NCI-H345 treated with DMSO at 0.1 percent for 48 hours (cell line): ENCODE data around the gene TTYH3.

Source experiments
- DNase-seq: peaks from one replicate; lab custom pipeline; 2025; ENCODE audit not compliant: unreplicated experiment; lab: John Stamatoyannopoulos, UW

Gene TTYH3

GRCh38 chr7:2701832-2702593, 70.2 kb downstream of the TTYH3 start:
- no peak for DNase-seq

DNA sequence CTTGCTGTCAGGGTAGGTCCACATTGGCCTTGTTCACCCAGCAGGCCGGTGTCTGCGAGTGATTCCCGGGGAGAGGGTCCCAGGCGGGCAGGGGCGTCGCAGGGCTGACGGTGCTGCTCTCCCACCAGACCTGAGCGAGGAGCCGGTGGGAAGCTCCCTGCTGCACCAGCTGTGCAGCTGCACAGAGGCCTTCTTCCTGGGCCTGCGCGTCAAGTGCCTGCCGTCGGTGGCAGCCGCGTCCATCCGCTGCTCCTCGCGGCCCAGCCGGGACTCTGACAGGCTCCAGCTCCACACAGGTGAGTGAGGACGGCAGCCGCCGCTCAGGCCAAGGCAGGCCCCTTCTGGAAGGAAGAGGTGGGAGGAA, 70.8 kb downstream of the TTYH3 start:
- DNase-seq: no peak

- DNase-seq: no peak
These were observed 73.7 kb downstream of the TTYH3 start for GRCh38 chr7:2705371-2706096.

DNA sequence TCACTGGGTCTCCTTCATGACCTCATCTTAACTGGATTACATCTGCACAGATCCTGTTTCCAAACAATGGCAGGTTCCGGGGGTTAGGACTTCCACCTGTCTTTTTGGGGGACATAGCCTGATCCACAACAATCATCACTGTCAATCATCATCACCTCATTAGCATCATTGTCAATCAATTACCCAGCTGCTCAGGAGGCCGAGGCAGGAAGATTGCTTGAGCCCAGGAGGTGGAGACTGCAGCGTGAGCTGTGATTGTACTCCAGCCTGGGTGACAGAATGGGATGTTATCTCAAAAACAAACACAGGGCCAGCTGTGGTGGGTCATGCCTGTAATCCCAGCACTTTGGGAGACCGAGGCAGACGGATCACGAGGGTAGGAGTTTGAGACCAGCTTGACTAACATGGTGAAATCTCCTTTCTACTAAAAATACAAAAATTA, 74.9 kb downstream of the TTYH3 start:
- no peak for DNase-seq

- no peak for DNase-seq
These were observed 75.7 kb downstream of the TTYH3 start for GRCh38 chr7:2707481-2707880.

DNA sequence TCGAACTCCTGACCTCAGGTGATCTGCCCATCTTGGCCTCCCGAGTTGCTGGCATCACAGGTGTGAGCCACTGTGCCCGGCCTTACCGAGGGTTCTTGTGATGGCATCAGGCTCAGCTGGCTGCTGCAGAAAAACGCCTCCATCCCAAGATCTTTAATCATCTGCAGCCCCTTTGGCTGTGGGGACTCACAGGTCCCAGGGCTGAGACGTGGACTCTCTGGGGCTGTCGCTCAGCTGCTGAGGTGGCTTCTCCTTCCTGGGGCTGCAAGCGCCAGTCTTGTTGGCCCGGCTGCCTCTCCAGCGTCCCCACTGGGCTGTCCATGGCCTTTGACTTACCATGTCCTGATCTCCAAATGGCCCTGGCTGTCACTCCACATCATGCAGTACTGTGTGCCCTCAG, 76.3 kb downstream of the TTYH3 start:
- DNase-seq: no peak

DNA sequence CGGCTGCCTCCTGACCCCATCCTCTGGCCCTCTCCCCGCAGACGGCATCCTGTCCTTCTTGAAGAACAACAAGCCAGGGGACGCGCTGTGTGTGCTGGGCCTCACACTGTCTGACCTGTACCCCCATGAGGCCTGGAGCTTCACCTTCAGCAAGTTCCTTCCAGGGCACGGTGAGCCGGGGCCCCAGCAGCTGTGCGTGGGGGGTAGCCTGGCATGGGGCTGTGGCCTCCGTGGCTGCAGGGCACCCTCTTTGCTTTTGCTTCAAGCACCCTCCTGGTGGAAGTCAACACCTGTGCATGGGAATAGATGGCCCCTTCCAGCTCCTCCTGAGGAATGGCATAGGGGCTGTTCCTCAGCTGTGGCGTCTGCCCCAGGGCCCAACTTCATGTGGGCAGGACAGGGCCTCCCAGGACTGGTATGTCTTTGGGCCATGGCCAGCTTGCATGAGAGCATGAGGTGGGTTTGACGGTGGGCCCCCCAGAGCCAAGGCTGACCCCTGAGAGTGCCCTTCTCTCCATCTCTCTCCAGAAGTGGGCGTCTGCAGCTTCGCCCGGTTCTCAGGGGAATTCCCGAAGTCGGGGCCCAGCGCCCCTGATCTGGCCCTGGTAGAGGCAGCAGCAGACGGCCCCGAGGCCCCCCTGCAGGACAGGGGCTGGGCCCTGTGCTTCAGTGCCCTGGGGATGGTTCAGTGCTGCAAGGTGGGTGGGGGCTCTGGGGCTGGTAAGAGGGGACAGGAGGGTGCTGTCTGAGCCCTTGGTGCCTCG, 76.9 kb downstream of the TTYH3 start:
- DNase-seq: no peak

DNA sequence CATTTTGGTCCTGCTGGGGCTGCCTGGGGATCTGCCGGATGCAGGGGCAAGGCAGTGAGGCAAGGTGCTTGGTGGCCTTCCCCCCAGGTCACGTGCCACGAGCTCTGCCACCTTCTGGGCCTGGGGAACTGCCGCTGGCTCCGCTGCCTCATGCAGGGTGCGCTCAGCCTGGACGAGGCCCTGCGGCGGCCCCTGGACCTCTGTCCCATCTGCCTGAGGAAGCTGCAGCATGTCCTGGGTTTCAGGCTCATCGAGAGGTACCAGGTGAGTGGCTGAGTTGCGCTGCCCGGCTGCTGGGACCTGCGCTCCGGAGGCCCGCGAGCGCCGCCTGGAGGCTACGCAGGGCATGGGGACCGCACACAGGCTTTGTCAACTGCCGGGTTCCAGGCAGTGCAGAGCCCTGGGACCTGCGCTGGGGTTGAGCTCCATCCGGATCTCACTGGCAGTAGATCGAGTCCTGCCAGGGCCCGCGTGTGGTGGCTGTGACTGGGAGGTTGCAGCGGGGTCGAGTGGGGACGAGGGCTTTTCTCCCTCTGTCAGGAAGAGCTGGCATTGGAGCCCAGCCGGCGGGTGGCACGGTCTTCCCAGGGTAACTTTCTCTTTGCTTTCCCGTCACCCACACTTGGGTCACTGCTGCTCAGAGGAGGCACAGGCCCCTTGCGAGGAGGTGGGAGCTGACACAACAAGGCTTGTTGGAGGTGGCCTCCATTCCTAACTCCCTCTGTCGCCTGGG, 77.9 kb downstream of the TTYH3 start:
- peak; percentile 41 for DNase-seq

DNA sequence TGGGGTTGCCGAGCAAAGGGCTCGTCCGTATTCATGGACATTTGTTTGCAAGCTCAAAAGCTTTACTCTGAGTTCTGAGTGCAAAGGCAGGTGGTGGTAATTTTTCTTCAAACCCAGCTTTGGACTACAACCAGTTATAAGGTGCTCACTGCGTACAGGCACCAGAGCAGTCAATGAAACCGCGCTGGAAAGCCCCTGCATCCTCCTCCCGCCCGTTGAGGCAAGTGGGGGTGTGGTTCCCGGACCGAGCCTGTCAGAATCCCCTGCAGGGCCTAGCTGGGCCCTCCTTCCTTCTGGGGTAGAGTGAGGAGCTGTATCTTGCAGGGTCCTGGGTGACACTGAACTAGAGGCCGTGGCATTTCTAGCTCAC, 78.5 kb downstream of the TTYH3 start:
- no peak for DNase-seq

DNA sequence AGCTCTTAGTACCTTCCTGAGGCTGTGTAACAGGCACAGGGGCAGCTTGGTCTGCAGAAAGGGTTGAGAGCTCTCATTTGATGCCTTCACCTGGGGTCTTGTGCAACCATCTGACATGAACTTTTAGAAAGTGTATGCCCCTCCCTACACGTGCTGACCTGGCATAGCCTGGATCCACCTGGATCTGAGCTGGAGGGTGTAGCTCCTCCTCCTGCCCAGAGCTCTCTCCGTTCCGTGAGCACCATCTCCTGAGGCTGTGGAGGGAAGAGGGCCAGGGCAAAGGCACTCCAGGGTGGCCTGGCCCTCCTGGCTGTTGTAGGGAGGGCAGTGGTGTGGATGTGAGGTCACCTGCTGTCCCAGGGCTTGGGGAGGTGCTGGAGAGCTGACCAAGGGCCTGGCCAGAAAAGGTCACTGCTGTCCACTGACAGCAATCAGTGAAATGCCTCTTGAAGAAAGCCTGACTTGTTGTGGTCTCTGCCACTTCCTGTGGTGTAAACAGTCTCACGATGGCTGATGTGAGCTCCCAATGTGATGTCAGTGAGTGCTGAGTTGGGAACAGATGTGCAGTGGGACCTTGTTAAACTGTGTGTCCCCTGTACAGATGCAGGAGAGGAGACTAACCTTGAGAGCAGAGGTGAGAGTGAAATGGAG, 79.2 kb downstream of the TTYH3 start:
- DNase-seq: no peak

- no peak for DNase-seq
These were observed 80.3 kb downstream of the TTYH3 start for GRCh38 chr7:2711895-2712675.

- DNase-seq: no peak
These were observed 81.6 kb downstream of the TTYH3 start for GRCh38 chr7:2713370-2713769.

DNA sequence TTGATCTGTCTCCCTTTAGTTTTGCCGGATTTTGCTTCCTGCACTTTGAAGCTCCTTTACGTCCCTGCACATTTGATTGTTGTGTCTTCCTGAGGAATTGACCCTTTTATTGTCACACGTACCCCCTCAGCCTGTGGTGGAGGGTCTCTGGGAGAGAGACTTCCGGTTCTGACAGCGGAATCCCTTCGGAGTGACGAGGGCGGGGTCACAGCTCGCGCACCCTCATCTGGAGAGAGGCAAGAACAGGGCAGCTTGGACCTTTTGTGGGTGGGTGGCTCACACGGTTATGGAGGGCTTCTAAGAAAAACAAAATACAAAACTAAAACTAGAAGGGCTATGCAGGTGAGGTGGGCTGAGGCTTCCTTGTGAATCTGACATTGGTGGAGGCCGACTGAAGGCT, 82.2 kb downstream of the TTYH3 start:
- DNase-seq: no peak
